GM23338 (cell line): ENCODE data around the gene BARX1. TPM values are rescaled to one million over a fixed set of nuclear protein-coding genes. Genes with fewer than 3 reads are reported as not detected.

Experiments used
- ATAC-seq: fragments of 200-7000 bp; cut with Tn5 transposase; 3 replicates; pipeline ENCODE4 v1.9.1; 2020
- DNase-seq: peaks from one replicate; pipeline ENCODE4 v3.0.0-alpha.2; 2015; ENCODE audit warnings: low spot score
- H2AFZ ChIP-seq: fragments of 200-600 bp; sonication (generic); 2 replicates; pipeline ENCODE4 v1.8.0; 2016; ENCODE audit warnings: antibody characterized with exemption, mild to moderate bottlenecking, moderate library complexity
- H3F3A ChIP-seq: fragments of 200-600 bp; sonication (generic); replicated peaks from 2 replicates; pipeline ENCODE4 v1.8.0; 2017; ENCODE audit warnings: antibody characterized with exemption, mixed run types, low read depth
- H3K27ac ChIP-seq: fragments of 200-600 bp; sonication (generic); 2 replicates; pipeline ENCODE4 v1.6.1; 2016; ENCODE audit warnings: low read depth
- H3K27me3 ChIP-seq: fragments of 200-600 bp; sonication (generic); 2 replicates; pipeline ENCODE4 v1.8.0; 2016; ENCODE audit warnings: mild to moderate bottlenecking, mixed run types, moderate library complexity; ENCODE audit not compliant: insufficient read depth
- H3K36me3 ChIP-seq: fragments of 200-600 bp; sonication (generic); 2 replicates; pipeline ENCODE4 v1.8.0; 2016; ENCODE audit warnings: mild to moderate bottlenecking; ENCODE audit not compliant: insufficient read depth
- H3K4me1 ChIP-seq: fragments of 200-600 bp; sonication (generic); 2 replicates; pipeline ENCODE4 v1.8.0; 2016; ENCODE audit warnings: mild to moderate bottlenecking, moderate library complexity; ENCODE audit not compliant: insufficient read depth
- H3K4me2 ChIP-seq: fragments of 200-600 bp; sonication (generic); 2 replicates; pipeline ENCODE4 v1.7.1; 2017; ENCODE audit warnings: mixed run types
- H3K4me3 ChIP-seq: fragments of 200-600 bp; sonication (generic); 2 replicates; pipeline ENCODE4 v1.6.1; 2016; ENCODE audit warnings: mixed run types
- H3K79me2 ChIP-seq: fragments of 200-600 bp; sonication (generic); replicated peaks from 2 replicates; pipeline ENCODE4 v1.8.0; 2017; ENCODE audit warnings: mild to moderate bottlenecking; ENCODE audit not compliant: insufficient read depth
- H3K9me2 ChIP-seq: fragments of 200-600 bp; sonication (generic); 2 replicates; pipeline ENCODE4 v1.8.0; 2017; ENCODE audit not compliant: insufficient read depth
- H4K20me1 ChIP-seq: fragments of 200-600 bp; sonication (generic); replicated peaks from 2 replicates; pipeline ENCODE4 v1.8.0; 2017; ENCODE audit warnings: mild to moderate bottlenecking; ENCODE audit not compliant: insufficient read depth
- H3K27ac Mint-ChIP-seq: 2 replicates; pipeline ENCODE4 v1.8.0; 2020; ENCODE audit warnings: inconsistent platforms, mild to moderate bottlenecking, moderate library complexity, mixed read lengths
- H3K27me3 Mint-ChIP-seq: 3 replicates; pipeline ENCODE4 v1.8.0; 2022; ENCODE audit warnings: low read depth, mild to moderate bottlenecking, moderate library complexity, mixed read lengths, inconsistent platforms; ENCODE audit not compliant: insufficient read depth, poor library complexity
- H3K36me3 Mint-ChIP-seq: 3 replicates; pipeline ENCODE4 v1.8.0; 2021; ENCODE audit warnings: low read depth, mild to moderate bottlenecking, inconsistent platforms, moderate library complexity, mixed read lengths
- H3K4me1 Mint-ChIP-seq: 3 replicates; pipeline ENCODE4 v1.8.0; 2020; ENCODE audit warnings: mild to moderate bottlenecking, inconsistent platforms, mixed read lengths
- H3K4me3 Mint-ChIP-seq: 3 replicates; pipeline ENCODE4 v1.8.0; 2021; ENCODE audit warnings: moderate library complexity, mild to moderate bottlenecking, inconsistent platforms, mixed read lengths
- H3K9me3 Mint-ChIP-seq: 3 replicates; pipeline ENCODE4 v1.8.0; 2020; ENCODE audit warnings: moderate library complexity, mild to moderate bottlenecking, inconsistent platforms, mixed read lengths
- JUNB ChIP-seq: IDR thresholded peaks from one replicate; pipeline ENCODE4 v1.6.1; 2016; ENCODE audit warnings: antibody characterized with exemption; ENCODE audit not compliant: unreplicated experiment
- ZNF331 ChIP-seq: fragments of 250-450 bp; sonication (Bioruptor Pico); IDR thresholded peaks from 2 replicates; pipeline ENCODE4 v1.5.0; 2020; ENCODE audit warnings: low read depth, mild to moderate bottlenecking, moderate library complexity
- polyA plus RNA-seq: library from polyadenylated mRNA; unstranded; fragments of >200 nt; fragmentation: Nextera tagmentation; extraction: Ambion mirVana; gene quantifications from 2 replicates; pipeline ENCODE4 v1.2.1, GENCODE V29; 2016
- total RNA-seq: library from RNA; depleted of rRNA; stranded (reverse); fragments of >200 nt; shearing (Covaris generic); gene quantifications from 2 replicates; pipeline ENCODE4 v1.2.3, GENCODE V29; 2014
- TF ChIP-seq, protein P1 (sequence below): fragments of 250-450 bp; sonication (Bioruptor Pico); IDR thresholded peaks from 2 replicates; pipeline ENCODE4 v1.5.0; 2020; ENCODE audit warnings: mild to moderate bottlenecking, moderate library complexity
- TF ChIP-seq, protein P2 (sequence below): IDR thresholded peaks from one replicate; pipeline ENCODE4 v1.6.1; 2018; ENCODE audit warnings: antibody characterized with exemption; ENCODE audit not compliant: unreplicated experiment

BARX1 gene
- total and polyA plus RNA-seq, 2 experiments from 2014 or later = 0.87 to 1.6 TPM

DNA sequence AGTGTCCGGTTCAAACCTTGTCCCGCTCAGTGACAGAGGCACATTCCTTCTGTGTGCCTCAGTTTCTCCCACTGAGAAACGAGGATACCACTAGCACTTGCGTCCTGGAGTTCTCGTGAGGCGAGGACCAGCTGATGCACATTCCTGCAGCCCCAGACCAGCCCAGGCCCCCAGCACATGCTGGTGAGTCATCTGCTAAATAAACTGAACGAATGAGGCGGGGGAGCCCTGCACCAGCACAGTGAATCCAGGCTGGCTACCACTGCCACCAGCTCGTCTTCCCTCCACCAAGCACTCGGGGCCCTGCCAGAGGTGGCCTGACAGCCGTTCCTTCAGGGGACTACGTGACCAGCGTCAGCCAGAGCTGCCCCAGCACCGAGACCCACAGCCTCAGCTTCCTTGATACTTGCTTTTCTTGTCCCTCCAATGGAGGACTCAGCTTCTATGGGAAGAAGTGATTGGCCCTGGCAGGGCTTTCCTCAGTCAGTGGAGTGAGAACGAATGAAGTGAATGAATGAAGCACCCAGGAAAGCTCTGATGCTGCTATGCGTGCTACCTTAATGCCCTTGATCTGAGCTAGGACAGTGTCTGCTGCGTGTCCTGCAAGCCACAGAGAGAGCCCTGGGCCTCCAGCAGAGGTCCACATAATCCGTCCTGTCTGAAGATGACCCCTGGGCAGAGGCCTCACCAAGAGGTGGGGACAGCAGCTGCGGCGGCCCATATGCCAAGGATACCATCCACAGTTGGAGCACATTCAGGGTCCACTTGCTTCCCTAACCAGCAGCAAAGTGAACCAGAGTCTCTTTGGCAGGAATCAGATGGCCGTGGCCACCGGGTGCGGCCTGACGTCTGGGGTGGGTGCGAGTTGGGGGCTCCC is 13.5 kb upstream of the BARX1 start (continued):
- TF ChIP-seq, protein P1, sequence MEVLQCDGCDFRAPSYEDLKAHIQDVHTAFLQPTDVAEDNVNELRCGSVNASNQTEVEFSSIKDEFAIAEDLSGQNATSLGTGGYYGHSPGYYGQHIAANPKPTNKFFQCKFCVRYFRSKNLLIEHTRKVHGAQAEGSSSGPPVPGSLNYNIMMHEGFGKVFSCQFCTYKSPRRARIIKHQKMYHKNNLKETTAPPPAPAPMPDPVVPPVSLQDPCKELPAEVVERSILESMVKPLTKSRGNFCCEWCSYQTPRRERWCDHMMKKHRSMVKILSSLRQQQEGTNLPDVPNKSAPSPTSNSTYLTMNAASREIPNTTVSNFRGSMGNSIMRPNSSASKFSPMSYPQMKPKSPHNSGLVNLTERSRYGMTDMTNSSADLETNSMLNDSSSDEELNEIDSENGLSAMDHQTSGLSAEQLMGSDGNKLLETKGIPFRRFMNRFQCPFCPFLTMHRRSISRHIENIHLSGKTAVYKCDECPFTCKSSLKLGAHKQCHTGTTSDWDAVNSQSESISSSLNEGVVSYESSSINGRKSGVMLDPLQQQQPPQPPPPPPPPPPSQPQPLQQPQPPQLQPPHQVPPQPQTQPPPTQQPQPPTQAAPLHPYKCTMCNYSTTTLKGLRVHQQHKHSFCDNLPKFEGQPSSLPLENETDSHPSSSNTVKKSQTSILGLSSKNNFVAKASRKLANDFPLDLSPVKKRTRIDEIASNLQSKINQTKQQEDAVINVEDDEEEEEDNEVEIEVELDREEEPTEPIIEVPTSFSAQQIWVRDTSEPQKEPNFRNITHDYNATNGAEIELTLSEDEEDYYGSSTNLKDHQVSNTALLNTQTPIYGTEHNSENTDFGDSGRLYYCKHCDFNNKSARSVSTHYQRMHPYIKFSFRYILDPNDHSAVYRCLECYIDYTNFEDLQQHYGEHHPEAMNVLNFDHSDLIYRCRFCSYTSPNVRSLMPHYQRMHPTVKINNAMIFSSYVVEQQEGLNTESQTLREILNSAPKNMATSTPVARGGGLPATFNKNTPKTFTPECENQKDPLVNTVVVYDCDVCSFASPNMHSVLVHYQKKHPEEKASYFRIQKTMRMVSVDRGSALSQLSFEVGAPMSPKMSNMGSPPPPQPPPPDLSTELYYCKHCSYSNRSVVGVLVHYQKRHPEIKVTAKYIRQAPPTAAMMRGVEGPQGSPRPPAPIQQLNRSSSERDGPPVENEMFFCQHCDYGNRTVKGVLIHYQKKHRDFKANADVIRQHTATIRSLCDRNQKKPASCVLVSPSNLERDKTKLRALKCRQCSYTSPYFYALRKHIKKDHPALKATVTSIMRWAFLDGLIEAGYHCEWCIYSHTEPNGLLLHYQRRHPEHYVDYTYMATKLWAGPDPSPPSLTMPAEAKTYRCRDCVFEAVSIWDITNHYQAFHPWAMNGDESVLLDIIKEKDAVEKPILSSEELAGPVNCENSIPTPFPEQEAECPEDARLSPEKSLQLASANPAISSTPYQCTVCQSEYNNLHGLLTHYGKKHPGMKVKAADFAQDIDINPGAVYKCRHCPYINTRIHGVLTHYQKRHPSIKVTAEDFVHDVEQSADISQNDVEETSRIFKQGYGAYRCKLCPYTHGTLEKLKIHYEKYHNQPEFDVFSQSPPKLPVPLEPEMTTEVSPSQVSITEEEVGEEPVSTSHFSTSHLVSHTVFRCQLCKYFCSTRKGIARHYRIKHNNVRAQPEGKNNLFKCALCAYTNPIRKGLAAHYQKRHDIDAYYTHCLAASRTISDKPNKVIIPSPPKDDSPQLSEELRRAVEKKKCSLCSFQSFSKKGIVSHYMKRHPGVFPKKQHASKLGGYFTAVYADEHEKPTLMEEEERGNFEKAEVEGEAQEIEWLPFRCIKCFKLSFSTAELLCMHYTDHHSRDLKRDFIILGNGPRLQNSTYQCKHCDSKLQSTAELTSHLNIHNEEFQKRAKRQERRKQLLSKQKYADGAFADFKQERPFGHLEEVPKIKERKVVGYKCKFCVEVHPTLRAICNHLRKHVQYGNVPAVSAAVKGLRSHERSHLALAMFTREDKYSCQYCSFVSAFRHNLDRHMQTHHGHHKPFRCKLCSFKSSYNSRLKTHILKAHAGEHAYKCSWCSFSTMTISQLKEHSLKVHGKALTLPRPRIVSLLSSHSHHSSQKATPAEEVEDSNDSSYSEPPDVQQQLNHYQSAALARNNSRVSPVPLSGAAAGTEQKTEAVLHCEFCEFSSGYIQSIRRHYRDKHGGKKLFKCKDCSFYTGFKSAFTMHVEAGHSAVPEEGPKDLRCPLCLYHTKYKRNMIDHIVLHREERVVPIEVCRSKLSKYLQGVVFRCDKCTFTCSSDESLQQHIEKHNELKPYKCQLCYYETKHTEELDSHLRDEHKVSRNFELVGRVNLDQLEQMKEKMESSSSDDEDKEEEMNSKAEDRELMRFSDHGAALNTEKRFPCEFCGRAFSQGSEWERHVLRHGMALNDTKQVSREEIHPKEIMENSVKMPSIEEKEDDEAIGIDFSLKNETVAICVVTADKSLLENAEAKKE (CRISPR knock-in tag) = no peak
- no peak for TF ChIP-seq ZNF331
- no peak for TF ChIP-seq JUNB

DNA sequence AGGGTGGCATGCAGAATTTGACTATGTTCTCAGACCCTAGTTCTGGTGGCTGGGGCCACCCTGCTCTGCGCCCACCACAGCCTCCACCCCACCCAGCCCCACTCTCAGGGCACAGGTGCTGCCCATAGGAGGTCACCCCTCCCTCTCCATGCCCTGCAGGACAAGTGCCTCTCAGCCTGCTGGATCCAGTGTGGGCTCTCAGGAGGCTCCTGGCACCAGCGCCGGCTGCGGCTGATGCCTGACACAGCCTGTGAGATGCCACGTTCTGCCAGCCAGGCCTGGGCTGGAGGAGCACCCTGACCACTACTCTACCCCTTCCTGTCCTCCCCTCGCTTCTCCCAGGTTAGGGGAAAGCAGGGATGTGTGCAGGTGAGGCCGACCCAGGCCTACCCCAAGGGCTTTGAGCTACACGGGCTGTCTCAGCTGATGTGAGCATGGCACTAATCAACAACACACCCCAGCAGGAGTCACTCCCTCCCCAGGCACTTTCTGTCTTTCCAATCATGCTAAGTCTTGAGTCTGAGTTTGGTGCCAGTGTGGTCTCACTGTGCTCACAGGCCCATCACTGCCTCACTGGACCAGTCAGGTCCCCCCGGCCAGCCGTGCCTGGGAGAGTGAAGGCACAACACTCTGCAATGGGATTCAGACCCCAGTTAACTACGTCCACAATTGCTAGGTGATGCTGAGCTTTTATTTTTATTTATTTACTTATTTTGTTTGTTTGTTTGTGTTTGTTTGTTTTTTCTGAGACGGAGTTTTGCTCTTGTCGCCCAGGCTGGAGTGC is 12.1 kb upstream of the BARX1 start:
- H3K27ac Mint-ChIP-seq = no peak overlapping the region
- H3K27me3 Mint-ChIP-seq = peaks cover 9% of the 10 kb centered on the region
- H3K4me1 ChIP-seq = no peaks in the 10 kb centered on the region
- peaks cover 5% of the 10 kb centered on the region; the same call in 2 of the 3 replicates for H3K36me3 Mint-ChIP-seq
- ATAC-seq (no peak), DNase-seq (no peak)
- H3K36me3 ChIP-seq = no peaks in the 10 kb centered on the region
- H3K4me2 ChIP-seq = no peak overlapping the region
- H4K20me1 ChIP-seq = no peaks in the 10 kb centered on the region
- H3K9me3 Mint-ChIP-seq = peaks cover 22% of the 10 kb centered on the region
- H3K4me1 Mint-ChIP-seq = peaks cover 5% of the 10 kb centered on the region; the same call in 2 of the 3 replicates
- TF ChIP-seq, protein P2, sequence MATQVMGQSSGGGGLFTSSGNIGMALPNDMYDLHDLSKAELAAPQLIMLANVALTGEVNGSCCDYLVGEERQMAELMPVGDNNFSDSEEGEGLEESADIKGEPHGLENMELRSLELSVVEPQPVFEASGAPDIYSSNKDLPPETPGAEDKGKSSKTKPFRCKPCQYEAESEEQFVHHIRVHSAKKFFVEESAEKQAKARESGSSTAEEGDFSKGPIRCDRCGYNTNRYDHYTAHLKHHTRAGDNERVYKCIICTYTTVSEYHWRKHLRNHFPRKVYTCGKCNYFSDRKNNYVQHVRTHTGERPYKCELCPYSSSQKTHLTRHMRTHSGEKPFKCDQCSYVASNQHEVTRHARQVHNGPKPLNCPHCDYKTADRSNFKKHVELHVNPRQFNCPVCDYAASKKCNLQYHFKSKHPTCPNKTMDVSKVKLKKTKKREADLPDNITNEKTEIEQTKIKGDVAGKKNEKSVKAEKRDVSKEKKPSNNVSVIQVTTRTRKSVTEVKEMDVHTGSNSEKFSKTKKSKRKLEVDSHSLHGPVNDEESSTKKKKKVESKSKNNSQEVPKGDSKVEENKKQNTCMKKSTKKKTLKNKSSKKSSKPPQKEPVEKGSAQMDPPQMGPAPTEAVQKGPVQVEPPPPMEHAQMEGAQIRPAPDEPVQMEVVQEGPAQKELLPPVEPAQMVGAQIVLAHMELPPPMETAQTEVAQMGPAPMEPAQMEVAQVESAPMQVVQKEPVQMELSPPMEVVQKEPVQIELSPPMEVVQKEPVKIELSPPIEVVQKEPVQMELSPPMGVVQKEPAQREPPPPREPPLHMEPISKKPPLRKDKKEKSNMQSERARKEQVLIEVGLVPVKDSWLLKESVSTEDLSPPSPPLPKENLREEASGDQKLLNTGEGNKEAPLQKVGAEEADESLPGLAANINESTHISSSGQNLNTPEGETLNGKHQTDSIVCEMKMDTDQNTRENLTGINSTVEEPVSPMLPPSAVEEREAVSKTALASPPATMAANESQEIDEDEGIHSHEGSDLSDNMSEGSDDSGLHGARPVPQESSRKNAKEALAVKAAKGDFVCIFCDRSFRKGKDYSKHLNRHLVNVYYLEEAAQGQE = no peak
- H3K9me2 ChIP-seq = no peaks in the 10 kb centered on the region
- peaks cover 7% of the 10 kb centered on the region for H3K27me3 ChIP-seq
- H3K4me3 ChIP-seq = no peak overlapping the region
- no peaks in the 10 kb centered on the region for H3F3A ChIP-seq
- H3K79me2 ChIP-seq = no peaks in the 10 kb centered on the region
- no peak overlapping the region for H3K27ac ChIP-seq
- no peak overlapping the region for H2AFZ ChIP-seq
- no peak overlapping the region for H3K4me3 Mint-ChIP-seq
